ENCODE results near the gene HERC4. TPM values are rescaled to one million over a fixed set of nuclear protein-coding genes. Genes with fewer than 3 reads are reported as not detected.

Gene HERC4
- total and polyA plus RNA-seq, 2 donors (not counting 1 experiment from before 2014, with no cell fraction given) = 53.1 to 140 TPM

GRCh38 chr10:68109331-68109730 lies 34.2 kb upstream of the HERC4 start, which contains the start of gene MYPN:
Gene MYPN (plus strand): TSS chr10:68109488. CDS start chr10:68121439, 11,951 bp downstream.
- no peak for DNase-seq (ENCODE audit: low read depth in 2 of 2)
- H3K4me2 ChIP-seq (ENCODE audit: extremely low read depth, insufficient read depth, low read length) = peak within 1 kb of the TSS; percentile 88
- H3K4me3 ChIP-seq (replicated peaks in 1 of 4; ENCODE audit: control extremely low read depth in 1 of 4, insufficient read depth in 1 of 4, low read depth in 3 of 4, low read length in 4 of 4) = peak within 1 kb of the TSS; percentile 1 to 34 (median 24)
- peak within 1 kb of the TSS; percentile 13 for H3K9ac ChIP-seq (ENCODE audit: insufficient read depth, low read length)
- H3K4me1 ChIP-seq (ENCODE audit: control insufficient read depth, extremely low read depth, insufficient read depth, low read length) = peaks cover 16% of the 10 kb centered on the region
- H2AFZ ChIP-seq (ENCODE audit: low read length) = peak within 1 kb of the TSS; percentile 86
- H4K20me1 ChIP-seq (ENCODE audit: control insufficient read depth, extremely low read depth, insufficient read depth, low read length) = no peaks in the 10 kb centered on the region
- H3K27me3 ChIP-seq (ENCODE audit: control insufficient read depth, insufficient read depth, low read length) = no peaks in the 10 kb centered on the region
- no peak for TF ChIP-seq EZH2 (IDR thresholded peaks at IDR 0.05; ENCODE audit: low read length, missing control alignments)
- TF ChIP-seq CTCF (conservative IDR thresholded peaks at IDR 0.05 in 1 of 2, IDR thresholded peaks at IDR 0.05 in 1 of 2; ENCODE audit: low read depth in 1 of 2, low read length in 2 of 2) = no peak
- peak within 1 kb of the TSS; percentile 64 for H3K27ac ChIP-seq (ENCODE audit: insufficient read depth, low read length)
- no peaks in the 10 kb centered on the region for H3K36me3 ChIP-seq (ENCODE audit: control insufficient read depth, insufficient read depth, low read length)
- H3K79me2 ChIP-seq (ENCODE audit: control insufficient read depth, insufficient read depth, low read length) = no peaks in the 10 kb centered on the region
- no peaks in the 10 kb centered on the region for H3K9me3 ChIP-seq (ENCODE audit: control insufficient read depth, insufficient read depth, low read depth, low read length)

GRCh38 chr10:68108653-68109052 lies 33.6 kb upstream of the HERC4 start:
- H3K27me3 ChIP-seq (ENCODE audit: control insufficient read depth, insufficient read depth, low read length) = no peaks in the 10 kb centered on the region
- no peak overlapping the region for H3K4me2 ChIP-seq (ENCODE audit: extremely low read depth, insufficient read depth, low read length)
- TF ChIP-seq CTCF (conservative IDR thresholded peaks at IDR 0.05 in 1 of 2, IDR thresholded peaks at IDR 0.05 in 1 of 2; ENCODE audit: low read depth in 1 of 2, low read length in 2 of 2) = no peak
- no peak for TF ChIP-seq EZH2 (IDR thresholded peaks at IDR 0.05; ENCODE audit: low read length, missing control alignments)
- H3K27ac ChIP-seq (ENCODE audit: insufficient read depth, low read length) = no peak overlapping the region
- H3K79me2 ChIP-seq (ENCODE audit: control insufficient read depth, insufficient read depth, low read length) = no peaks in the 10 kb centered on the region
- no peak overlapping the region for H3K4me3 ChIP-seq (replicated peaks in 1 of 4; ENCODE audit: control extremely low read depth in 1 of 4, insufficient read depth in 1 of 4, low read depth in 3 of 4, low read length in 4 of 4)
- no peaks in the 10 kb centered on the region for H3K36me3 ChIP-seq (ENCODE audit: control insufficient read depth, insufficient read depth, low read length)
- H4K20me1 ChIP-seq (ENCODE audit: control insufficient read depth, extremely low read depth, insufficient read depth, low read length) = no peaks in the 10 kb centered on the region
- no peak overlapping the region for H3K9ac ChIP-seq (ENCODE audit: insufficient read depth, low read length)
- no peak overlapping the region for H2AFZ ChIP-seq (ENCODE audit: low read length)
- no peak for DNase-seq (ENCODE audit: low read depth in 2 of 2)
- H3K9me3 ChIP-seq (ENCODE audit: control insufficient read depth, insufficient read depth, low read depth, low read length) = no peaks in the 10 kb centered on the region
- peaks cover 16% of the 10 kb centered on the region for H3K4me1 ChIP-seq (ENCODE audit: control insufficient read depth, extremely low read depth, insufficient read depth, low read length)

- Histone ChIP-seq H3K4me2 (ENCODE audit: extremely low read depth, insufficient read depth, low read length) (no peak overlapping the region), H3K36me3 (ENCODE audit: control insufficient read depth, insufficient read depth, low read length) (no peaks in the 10 kb centered on the region), H3K4me1 (ENCODE audit: control insufficient read depth, extremely low read depth, insufficient read depth, low read length) (peaks cover 16% of the 10 kb centered on the region), H4K20me1 (ENCODE audit: control insufficient read depth, extremely low read depth, insufficient read depth, low read length) (no peaks in the 10 kb centered on the region), H3K27me3 (ENCODE audit: control insufficient read depth, insufficient read depth, low read length) (no peaks in the 10 kb centered on the region), H3K27ac (ENCODE audit: insufficient read depth, low read length) (no peak overlapping the region), H3K79me2 (ENCODE audit: control insufficient read depth, insufficient read depth, low read length) (no peaks in the 10 kb centered on the region), H3K9me3 (ENCODE audit: control insufficient read depth, insufficient read depth, low read depth, low read length) (no peaks in the 10 kb centered on the region), H3K4me3 (replicated peaks in 1 of 4; ENCODE audit: control extremely low read depth in 1 of 4, insufficient read depth in 1 of 4, low read depth in 3 of 4, low read length in 4 of 4) (no peak overlapping the region), H3K9ac (ENCODE audit: insufficient read depth, low read length) (no peak overlapping the region), H2AFZ (ENCODE audit: low read length) (no peak overlapping the region)
- DNase-seq (ENCODE audit: low read depth in 2 of 2) = no peak
- TF ChIP-seq EZH2 (IDR thresholded peaks at IDR 0.05; ENCODE audit: low read length, missing control alignments) (no peak), CTCF (conservative IDR thresholded peaks at IDR 0.05 in 1 of 2, IDR thresholded peaks at IDR 0.05 in 1 of 2; ENCODE audit: low read depth in 1 of 2, low read length in 2 of 2) (no peak)
Measured at GRCh38 chr10:68108051-68108450, 33.0 kb upstream of the HERC4 start.

Measured in fibroblast of lung (primary cell).